Measurements from ENCODE around the gene WBP1. TPM values are rescaled to one million over a fixed set of nuclear protein-coding genes. Genes with fewer than 3 reads are reported as not detected.
"Not testable (repeated sequence)": the region's sequence is repeated elsewhere in the genome, so short reads cannot be mapped to it uniquely, and the experiment has no call there.

WBP1 gene
- total RNA-seq, 2 experiments from 2014 or later, result 66.8 to 69.6 TPM

GRCh38 chr2:74483675-74484164 lies 25.5 kb downstream of the WBP1 start:
- DNase-seq; H3K9me3 Mint-ChIP-seq; H3K27me3 Mint-ChIP-seq; ATAC-seq (ENCODE audit: low read depth): not testable (repeated sequence)
- H3K36me3 Mint-ChIP-seq, result peaks cover 12% of the 10 kb centered on the region
- H3K4me1 Mint-ChIP-seq, result peaks cover 30% of the 10 kb centered on the region
- POLR2A ChIA-PET, result interaction anchor here (1.0 to 4.2 kb wide), 8 partner anchors 11 to 103 kb away, joined by 3 to 61 read pairs (median 23); partner anchors contain the start of genes AUP1, HTRA2, INO80B and LBX2
- H3K27ac Mint-ChIP-seq, result peak overlapping the region; percentile 99
- H3K4me3 Mint-ChIP-seq, result peak overlapping the region; percentile 99

GRCh38 chr2:74486141-74486540 lies 27.9 kb downstream of the WBP1 start:
- Mint-ChIP-seq H3K27me3 (no peaks in the 10 kb centered on the region), H3K9me3 (no peaks in the 10 kb centered on the region), H3K4me1 (peaks cover 16% of the 10 kb centered on the region), H3K4me3 (no peak overlapping the region), H3K27ac (no peak overlapping the region), H3K36me3 (peaks cover 10% of the 10 kb centered on the region)
- no peak for DNase-seq
- no peak for ATAC-seq (ENCODE audit: low read depth)
- POLR2A ChIA-PET, result no interaction called here

GRCh38 chr2:74488643-74489481 lies 30.6 kb downstream of the WBP1 start:
- Mint-ChIP-seq H3K36me3 (peaks cover 13% of the 10 kb centered on the region), H3K27ac (no peak overlapping the region)
- POLR2A ChIA-PET, result interaction anchor here (0.9 kb wide), 1 partner anchor 15 kb away, joined by 3 read pairs; no protein-coding TSS in a partner anchor

GRCh38 chr2:74489906-74490305 lies 31.7 kb downstream of the WBP1 start:
- no peak for DNase-seq
- POLR2A ChIA-PET, result interaction anchor here (0.7 to 0.9 kb wide), 2 partner anchors 9 to 14 kb away, joined by 3 read pairs; no protein-coding TSS in a partner anchor
- H3K9me3 Mint-ChIP-seq, result no peaks in the 10 kb centered on the region
- ATAC-seq (ENCODE audit: low read depth), result no peak
- peaks cover 7% of the 10 kb centered on the region for H3K4me1 Mint-ChIP-seq
- H3K4me3 Mint-ChIP-seq, result no peak overlapping the region
- peaks cover 13% of the 10 kb centered on the region for H3K36me3 Mint-ChIP-seq
- H3K27me3 Mint-ChIP-seq, result no peaks in the 10 kb centered on the region
- H3K27ac Mint-ChIP-seq, result no peak overlapping the region

More at GRCh38 chr2:74488643-74489481, 30.6 kb downstream of the WBP1 start:
- ATAC-seq (ENCODE audit: low read depth) (no peak), DNase-seq (no peak)
- Mint-ChIP-seq H3K4me1 (peaks cover 11% of the 10 kb centered on the region), H3K27me3 (no peaks in the 10 kb centered on the region), H3K4me3 (no peak overlapping the region), H3K9me3 (no peaks in the 10 kb centered on the region)

DNA sequence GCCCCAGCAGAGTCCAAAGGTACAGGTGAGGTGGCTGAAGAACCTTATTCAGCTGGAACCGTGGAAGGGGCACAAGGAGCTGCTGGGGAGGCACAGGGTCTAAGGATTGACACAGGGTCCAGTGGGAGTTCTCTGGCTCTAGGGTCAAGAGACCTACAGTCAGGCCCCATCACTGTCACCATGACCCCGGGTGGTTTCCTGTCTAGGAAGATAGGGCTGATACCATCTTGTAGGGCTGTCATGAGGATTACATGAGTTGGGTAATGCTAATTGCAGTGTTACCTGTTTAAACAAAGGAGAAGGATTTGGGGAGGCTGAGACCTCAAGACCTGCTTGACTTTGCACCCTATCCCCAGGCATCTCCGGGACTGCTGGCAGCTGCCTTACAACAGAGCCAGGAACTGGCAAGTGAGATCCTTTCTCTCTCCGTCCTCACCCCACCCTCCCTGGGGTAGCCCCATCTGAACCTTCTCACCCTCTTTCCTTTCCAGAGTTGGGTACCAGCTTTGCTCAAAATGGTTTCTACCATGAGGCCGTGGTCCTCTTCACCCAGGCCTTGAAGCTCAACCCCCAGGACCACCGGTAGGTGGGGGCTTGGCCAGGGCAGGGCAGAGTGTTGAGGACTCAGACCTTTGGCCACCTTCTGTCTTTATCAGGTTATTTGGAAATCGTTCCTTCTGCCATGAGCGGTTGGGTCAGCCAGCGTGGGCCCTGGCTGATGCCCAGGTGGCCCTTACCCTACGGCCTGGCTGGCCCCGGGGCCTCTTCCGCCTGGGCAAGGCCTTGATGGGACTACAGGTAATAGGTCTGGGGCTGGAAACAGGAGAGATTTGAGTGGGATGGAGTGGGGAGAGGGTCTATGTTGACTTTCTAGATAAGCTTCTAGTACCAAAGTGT lies 33.7 kb downstream of the WBP1 start:
- no peaks in the 10 kb centered on the region for H3K9me3 Mint-ChIP-seq
- ATAC-seq (ENCODE audit: low read depth) (no peak), DNase-seq (no peak)
- H3K4me1 Mint-ChIP-seq, result peaks cover 1% of the 10 kb centered on the region
- no peaks in the 10 kb centered on the region for H3K27me3 Mint-ChIP-seq
- no peak overlapping the region for H3K27ac Mint-ChIP-seq
- no peak overlapping the region for H3K4me3 Mint-ChIP-seq
- H3K36me3 Mint-ChIP-seq, result peaks cover 10% of the 10 kb centered on the region
- POLR2A ChIA-PET, result interaction anchor here (1.1 to 1.2 kb wide), 2 partner anchors 9 to 71 kb away, joined by 3 to 4 read pairs; partner anchors contain the start of genes C2orf81, CCDC142, TTC31 and WDR54

DNA sequence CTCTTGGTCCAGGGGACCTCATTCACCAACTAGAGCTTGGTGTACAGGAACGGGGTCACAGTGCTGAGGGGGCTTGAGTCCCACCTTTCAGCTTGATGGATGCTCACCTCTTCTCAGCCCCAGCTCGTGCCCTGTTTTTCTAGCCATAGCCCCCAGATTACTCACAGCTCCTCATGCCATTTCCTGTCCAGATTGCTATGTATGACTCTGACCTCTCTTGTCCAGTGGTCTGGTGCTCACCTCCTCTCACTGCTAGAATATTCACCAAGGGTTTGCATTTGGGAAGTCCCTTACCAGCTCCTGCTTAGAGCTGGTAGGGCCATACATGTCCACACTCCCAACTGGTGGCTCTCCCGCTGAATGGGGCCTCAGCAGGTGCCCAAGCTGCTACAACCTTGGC lies 35.3 kb downstream of the WBP1 start:
- Mint-ChIP-seq H3K36me3 (peaks cover 10% of the 10 kb centered on the region), H3K9me3 (no peaks in the 10 kb centered on the region), H3K4me3 (no peak overlapping the region), H3K27ac (no peak overlapping the region), H3K4me1 (peaks cover 10% of the 10 kb centered on the region), H3K27me3 (peaks cover 15% of the 10 kb centered on the region)
- DNase-seq (no peak), ATAC-seq (ENCODE audit: low read depth) (no peak)
- POLR2A ChIA-PET, result interaction anchor here (1.0 to 1.1 kb wide), 2 partner anchors 28 to 72 kb away, joined by 3 read pairs; partner anchors contain the start of genes C2orf81, MOGS and WDR54

GRCh38 chr2:74495440-74495839 lies 37.2 kb downstream of the WBP1 start:
- H3K4me3 Mint-ChIP-seq, result no peak overlapping the region
- ATAC-seq (ENCODE audit: low read depth), result no peak
- H3K9me3 Mint-ChIP-seq, result no peaks in the 10 kb centered on the region
- no peak overlapping the region for H3K27ac Mint-ChIP-seq
- peaks cover 19% of the 10 kb centered on the region for H3K4me1 Mint-ChIP-seq
- H3K36me3 Mint-ChIP-seq, result peaks cover 6% of the 10 kb centered on the region
- POLR2A ChIA-PET, result interaction anchor here (1.5 kb wide), 1 partner anchor 12 kb away, joined by 3 read pairs; the partner anchor contains the start of genes CCDC142 and TTC31
- no peak for DNase-seq
- H3K27me3 Mint-ChIP-seq, result peaks cover 32% of the 10 kb centered on the region

DNA sequence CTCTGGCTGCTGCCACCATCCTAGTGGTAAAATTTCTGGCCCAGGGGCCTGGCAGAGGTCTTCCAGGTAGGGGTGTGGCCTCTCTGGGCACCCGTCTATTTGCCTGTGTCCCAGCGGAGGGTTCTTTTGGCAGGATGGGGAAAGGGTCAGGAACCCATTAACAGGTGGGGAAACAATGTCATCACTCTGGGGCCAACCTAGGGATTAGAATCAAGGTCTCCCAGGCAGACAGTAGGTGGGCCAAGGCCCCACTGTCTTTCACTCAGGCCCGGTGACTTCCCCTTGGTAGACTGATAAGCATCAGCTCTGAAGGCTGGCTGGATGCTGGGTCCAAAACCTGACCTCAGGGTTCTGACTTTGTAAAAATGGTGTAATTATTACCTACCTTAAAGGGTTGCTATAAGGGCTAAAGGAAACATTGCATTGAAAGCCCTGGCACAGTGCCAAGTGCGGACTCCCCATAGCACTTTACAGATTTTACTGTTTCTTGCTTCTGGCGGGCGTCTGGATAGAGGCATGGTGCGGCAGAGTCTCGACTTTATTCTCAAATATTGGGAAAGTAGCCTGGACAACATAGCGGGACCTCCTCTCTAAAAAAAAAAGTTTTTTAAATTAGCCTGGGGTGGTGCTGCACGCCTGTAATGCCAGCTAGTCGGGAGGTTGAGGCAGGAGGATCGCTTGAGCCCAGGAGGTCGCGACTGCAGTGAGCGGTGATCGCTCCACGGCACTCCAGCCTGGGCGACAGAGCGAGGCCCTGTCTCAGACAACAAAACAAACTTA lies 38.9 kb downstream of the WBP1 start:
- DNase-seq, result no peak
- peaks cover 6% of the 10 kb centered on the region for H3K36me3 Mint-ChIP-seq
- no peak overlapping the region for H3K27ac Mint-ChIP-seq
- H3K27me3 Mint-ChIP-seq, result peaks cover 47% of the 10 kb centered on the region
- no peaks in the 10 kb centered on the region for H3K9me3 Mint-ChIP-seq
- POLR2A ChIA-PET, result interaction anchor here (1.2 to 3.2 kb wide), 4 partner anchors 10 to 33 kb away, joined by 4 to 12 read pairs (median 8); partner anchors contain the start of genes AUP1, CCDC142, HTRA2 and PCGF1
- ATAC-seq (ENCODE audit: low read depth), result no peak
- peak overlapping the region; percentile 87 for H3K4me3 Mint-ChIP-seq
- peaks cover 23% of the 10 kb centered on the region for H3K4me1 Mint-ChIP-seq

DNA sequence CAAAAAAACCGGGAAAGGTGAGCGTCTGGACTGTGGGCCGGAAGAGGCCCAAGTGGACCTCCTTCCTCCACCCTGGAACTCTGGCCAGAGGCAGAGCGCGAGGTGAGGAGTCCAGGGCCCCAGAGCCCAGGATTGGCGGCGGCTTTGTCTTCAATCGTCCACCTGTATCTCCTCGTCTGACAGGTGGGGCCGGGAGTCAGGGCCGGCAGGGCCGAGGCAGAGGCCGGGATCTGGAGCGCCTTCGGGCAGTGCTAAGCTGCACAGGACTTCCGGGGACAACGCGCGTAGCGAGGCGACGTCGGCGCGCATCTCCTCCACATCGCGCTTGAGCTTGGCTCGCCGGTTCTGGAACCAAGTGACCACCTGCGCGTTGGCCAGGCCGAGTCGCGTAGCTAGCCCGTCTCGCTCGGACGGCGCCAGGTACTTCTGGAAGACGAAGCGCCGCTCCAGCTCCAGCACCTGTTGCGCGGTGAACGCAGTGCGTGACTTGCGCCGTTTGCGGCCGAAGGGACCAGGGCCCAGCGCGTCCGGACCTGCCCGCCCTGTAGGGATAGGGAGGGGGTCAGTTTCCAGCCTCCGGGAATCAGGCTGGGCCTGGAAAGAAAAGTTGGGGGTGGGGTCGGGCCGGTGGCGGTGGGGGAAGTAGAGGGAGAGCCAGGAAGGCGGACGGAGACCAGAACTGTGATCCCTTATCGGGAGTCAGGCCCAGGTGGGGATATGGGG lies 39.7 kb downstream of the WBP1 start:
- DNase-seq (peak; percentile 64), ATAC-seq (ENCODE audit: low read depth) (peak; percentile 41)
- peaks cover 54% of the 10 kb centered on the region for H3K27me3 Mint-ChIP-seq
- no peaks in the 10 kb centered on the region for H3K9me3 Mint-ChIP-seq
- POLR2A ChIA-PET, result interaction anchor here (1.2 to 3.2 kb wide), 4 partner anchors 9 to 32 kb away, joined by 4 to 12 read pairs (median 8); partner anchors contain the start of genes AUP1, CCDC142, HTRA2 and PCGF1
- H3K36me3 Mint-ChIP-seq, result peaks cover 3% of the 10 kb centered on the region
- H3K27ac Mint-ChIP-seq, result peak overlapping the region; percentile 42
- H3K4me3 Mint-ChIP-seq, result peak overlapping the region; percentile 87
- H3K4me1 Mint-ChIP-seq, result peaks cover 24% of the 10 kb centered on the region

DNA sequence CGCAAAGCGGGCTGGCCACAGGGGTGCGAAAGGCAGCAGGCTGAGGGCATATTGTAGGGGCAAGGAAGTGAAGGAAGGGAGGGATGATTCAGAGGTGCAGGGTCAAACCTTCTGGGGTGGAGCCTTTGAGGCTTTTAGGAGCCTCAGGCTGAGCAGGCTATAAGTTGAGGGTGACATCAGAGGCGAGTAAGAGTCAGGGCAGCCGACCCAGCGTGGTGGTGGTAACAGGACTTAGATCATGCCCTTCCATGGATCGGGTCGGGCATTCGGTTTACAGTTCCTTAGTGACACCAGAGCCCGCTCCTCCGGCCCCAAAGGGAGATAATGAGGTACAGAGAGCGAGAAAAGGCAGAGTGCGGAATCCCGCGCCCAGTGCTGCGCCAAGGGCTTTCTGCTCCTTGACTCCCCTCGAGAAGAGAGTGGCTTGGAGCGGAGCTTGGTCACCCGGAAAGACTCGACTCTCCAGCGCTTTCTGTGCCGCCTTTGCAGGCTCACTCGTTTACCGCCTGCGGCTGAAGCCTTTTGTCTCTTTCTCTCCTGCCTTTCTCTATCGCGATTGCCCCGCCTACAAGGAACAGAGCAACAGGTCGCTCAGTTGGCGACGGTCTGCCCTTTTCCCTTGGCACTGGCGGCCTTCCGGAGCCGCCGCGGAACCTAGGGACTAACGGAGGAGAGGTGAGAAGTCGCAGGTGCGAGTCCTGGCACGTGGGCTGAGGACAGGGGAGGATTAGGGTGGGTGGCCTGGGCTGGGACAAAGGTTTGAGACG lies 40.4 kb downstream of the WBP1 start:
- DNase-seq, result peak; percentile 61
- peaks cover 54% of the 10 kb centered on the region for H3K27me3 Mint-ChIP-seq
- ATAC-seq (ENCODE audit: low read depth), result peak; percentile 40

More for the DNA sequence above, 40.4 kb downstream of the WBP1 start:
- Mint-ChIP-seq H3K27ac (peak overlapping the region; percentile 42), H3K4me1 (peaks cover 26% of the 10 kb centered on the region), H3K4me3 (peak overlapping the region; percentile 87), H3K36me3 (peaks cover 2% of the 10 kb centered on the region), H3K9me3 (no peaks in the 10 kb centered on the region)
- POLR2A ChIA-PET, result interaction anchor here (1.2 to 3.2 kb wide), 5 partner anchors 8 to 31 kb away, joined by 4 to 12 read pairs (median 8); partner anchors contain the start of genes AUP1, CCDC142, HTRA2 and PCGF1
